Tibial nerve (tissue), 4 donors: ENCODE data around the gene RACGAP1.

Source experiments
- EP300 ChIP-seq, 2 donors: sonication (generic); formaldehyde crosslinking; IDR thresholded peaks; one replicate each; pipeline ENCODE4 v1.6.1; 2017; ENCODE audit warnings: antibody characterized with exemption in 2 of 2, mild to moderate bottlenecking in 1 of 2
- POLR2A ChIP-seq, 2 donors: fragments of 450-650 bp; IDR thresholded peaks; one replicate each; pipeline ENCODE4 v1.6.1; 2017; ENCODE audit warnings: antibody characterized with exemption in 2 of 2, mild to moderate bottlenecking in 2 of 2, moderate library complexity in 2 of 2
- TF ChIP-seq, protein P1 (sequence below), 5 experiments: fragments of 200-600 bp in 3 of 5; fragments of 450-650 bp in 2 of 5; sonication (generic) in 3 of 5; IDR thresholded peaks; one replicate each; pipeline ENCODE4 v1.5.1; 2016 to 2019; ENCODE audit warnings: antibody characterized with exemption in 5 of 5, mild to moderate bottlenecking in 3 of 5, moderate library complexity in 2 of 5

DNA sequence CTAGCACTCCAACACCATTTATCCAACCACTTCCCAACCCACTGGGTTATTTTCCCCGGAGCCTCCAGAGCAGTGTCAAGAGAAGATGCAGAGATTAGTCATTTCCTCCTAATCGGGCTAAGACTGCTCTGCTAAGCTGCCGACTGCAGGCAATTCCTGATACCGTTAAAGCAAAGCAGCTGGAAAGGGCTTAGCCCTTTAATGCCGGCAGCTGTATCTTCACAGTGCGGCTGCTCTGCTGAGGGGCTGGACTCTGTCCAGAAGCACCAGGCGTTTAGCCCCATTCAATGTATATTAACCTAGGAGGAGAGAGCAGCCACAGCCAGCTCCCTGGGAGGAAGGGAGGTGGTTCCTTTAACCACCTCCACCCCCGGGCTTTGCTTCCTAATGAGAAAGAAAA is 41.4 kb downstream of the RACGAP1 start:
- TF ChIP-seq, protein P1, sequence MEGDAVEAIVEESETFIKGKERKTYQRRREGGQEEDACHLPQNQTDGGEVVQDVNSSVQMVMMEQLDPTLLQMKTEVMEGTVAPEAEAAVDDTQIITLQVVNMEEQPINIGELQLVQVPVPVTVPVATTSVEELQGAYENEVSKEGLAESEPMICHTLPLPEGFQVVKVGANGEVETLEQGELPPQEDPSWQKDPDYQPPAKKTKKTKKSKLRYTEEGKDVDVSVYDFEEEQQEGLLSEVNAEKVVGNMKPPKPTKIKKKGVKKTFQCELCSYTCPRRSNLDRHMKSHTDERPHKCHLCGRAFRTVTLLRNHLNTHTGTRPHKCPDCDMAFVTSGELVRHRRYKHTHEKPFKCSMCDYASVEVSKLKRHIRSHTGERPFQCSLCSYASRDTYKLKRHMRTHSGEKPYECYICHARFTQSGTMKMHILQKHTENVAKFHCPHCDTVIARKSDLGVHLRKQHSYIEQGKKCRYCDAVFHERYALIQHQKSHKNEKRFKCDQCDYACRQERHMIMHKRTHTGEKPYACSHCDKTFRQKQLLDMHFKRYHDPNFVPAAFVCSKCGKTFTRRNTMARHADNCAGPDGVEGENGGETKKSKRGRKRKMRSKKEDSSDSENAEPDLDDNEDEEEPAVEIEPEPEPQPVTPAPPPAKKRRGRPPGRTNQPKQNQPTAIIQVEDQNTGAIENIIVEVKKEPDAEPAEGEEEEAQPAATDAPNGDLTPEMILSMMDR (IDR thresholded peaks at IDR 0.05), result no peak
- TF ChIP-seq EP300 (IDR thresholded peaks at IDR 0.05) (no peak), POLR2A (IDR thresholded peaks at IDR 0.05) (no peak)
